Esophagus squamous epithelium (tissue), 4 donors: ENCODE results near the gene PRPF40A.
"Not testable (repeated sequence)": the region's sequence is repeated elsewhere in the genome, so short reads cannot be mapped to it uniquely, and the experiment has no call there.

ENCODE experiments used
- POLR2A ChIP-seq, 4 donors: fragments of 450-650 bp; IDR thresholded peaks; one replicate each; pipeline ENCODE4 v1.6.1; 2017; ENCODE audit warnings: antibody characterized with exemption in 4 of 4, mild to moderate bottlenecking in 4 of 4, moderate library complexity in 3 of 4
- TF ChIP-seq, protein P1 (sequence below), 6 experiments: fragments of 450-650 bp in 4 of 6; fragments of 200-600 bp in 2 of 6; sonication (generic) in 2 of 6; IDR thresholded peaks; one replicate each; pipeline ENCODE4 v1.5.1; 2016 to 2019; ENCODE audit warnings: antibody characterized with exemption in 6 of 6, mild to moderate bottlenecking in 4 of 6, moderate library complexity in 4 of 6

DNA sequence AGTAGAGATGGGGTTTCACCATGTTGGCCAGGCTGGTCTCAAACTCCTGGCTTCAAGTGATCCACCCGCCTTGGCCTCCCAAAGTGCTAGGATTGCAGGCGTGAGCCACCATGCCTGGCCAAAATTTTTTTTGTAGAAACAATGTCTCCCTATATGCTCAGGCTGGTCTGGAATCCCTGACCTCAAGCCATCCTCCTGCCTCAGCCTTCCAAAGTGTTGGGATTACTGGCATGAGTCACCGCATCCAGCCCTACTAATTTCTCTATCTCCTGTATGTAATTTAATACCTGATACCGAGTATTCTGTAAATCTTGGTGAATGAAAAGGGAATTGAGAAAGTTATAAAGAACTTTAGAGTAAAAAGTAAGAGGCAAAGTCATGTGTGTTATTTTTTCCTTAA lies 30.5 kb upstream of the PRPF40A start:
- not testable (repeated sequence) for TF ChIP-seq POLR2A (IDR thresholded peaks at IDR 0.05)
- TF ChIP-seq, protein P1, sequence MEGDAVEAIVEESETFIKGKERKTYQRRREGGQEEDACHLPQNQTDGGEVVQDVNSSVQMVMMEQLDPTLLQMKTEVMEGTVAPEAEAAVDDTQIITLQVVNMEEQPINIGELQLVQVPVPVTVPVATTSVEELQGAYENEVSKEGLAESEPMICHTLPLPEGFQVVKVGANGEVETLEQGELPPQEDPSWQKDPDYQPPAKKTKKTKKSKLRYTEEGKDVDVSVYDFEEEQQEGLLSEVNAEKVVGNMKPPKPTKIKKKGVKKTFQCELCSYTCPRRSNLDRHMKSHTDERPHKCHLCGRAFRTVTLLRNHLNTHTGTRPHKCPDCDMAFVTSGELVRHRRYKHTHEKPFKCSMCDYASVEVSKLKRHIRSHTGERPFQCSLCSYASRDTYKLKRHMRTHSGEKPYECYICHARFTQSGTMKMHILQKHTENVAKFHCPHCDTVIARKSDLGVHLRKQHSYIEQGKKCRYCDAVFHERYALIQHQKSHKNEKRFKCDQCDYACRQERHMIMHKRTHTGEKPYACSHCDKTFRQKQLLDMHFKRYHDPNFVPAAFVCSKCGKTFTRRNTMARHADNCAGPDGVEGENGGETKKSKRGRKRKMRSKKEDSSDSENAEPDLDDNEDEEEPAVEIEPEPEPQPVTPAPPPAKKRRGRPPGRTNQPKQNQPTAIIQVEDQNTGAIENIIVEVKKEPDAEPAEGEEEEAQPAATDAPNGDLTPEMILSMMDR (IDR thresholded peaks at IDR 0.05) = not testable (repeated sequence)
